ENCODE measurements around the gene SYT7. TPM values are rescaled to one million over a fixed set of nuclear protein-coding genes. Genes with fewer than 3 reads are reported as not detected.

SYT7 gene
- total RNA-seq, 1 donor from 2014 or later: 12.7 TPM

- Histone ChIP-seq H3K4me3 (ENCODE audit: low read depth, low read length) (no peak overlapping the region), H3K27me3 (ENCODE audit: control insufficient read depth, insufficient read depth, low read length) (peaks cover 8% of the 10 kb centered on the region), H3K36me3 (ENCODE audit: control insufficient read depth, insufficient read depth, low read length) (no peaks in the 10 kb centered on the region)
- no peak for TF ChIP-seq CTCF (IDR thresholded peaks at IDR 0.05; ENCODE audit: insufficient read depth, low read length, poor library complexity, severe bottlenecking)
- no peak for DNase-seq (ENCODE audit: low read depth)
These were observed 78.4 kb downstream of the SYT7 start for GRCh38 chr11:61502522-61502921.

- TF ChIP-seq CTCF (IDR thresholded peaks at IDR 0.05; ENCODE audit: insufficient read depth, low read length, poor library complexity, severe bottlenecking): no peak
- no peak for DNase-seq (ENCODE audit: low read depth)
- H3K4me3 ChIP-seq (ENCODE audit: low read depth, low read length): no peak overlapping the region
- no peaks in the 10 kb centered on the region for H3K36me3 ChIP-seq (ENCODE audit: control insufficient read depth, insufficient read depth, low read length)
- peaks cover 13% of the 10 kb centered on the region for H3K27me3 ChIP-seq (ENCODE audit: control insufficient read depth, insufficient read depth, low read length)
These were observed 80.9 kb downstream of the SYT7 start for GRCh38 chr11:61499816-61500491.

- H3K36me3 ChIP-seq (ENCODE audit: control insufficient read depth, insufficient read depth, low read length): no peaks in the 10 kb centered on the region
- TF ChIP-seq CTCF (IDR thresholded peaks at IDR 0.05; ENCODE audit: insufficient read depth, low read length, poor library complexity, severe bottlenecking): no peak
- H3K27me3 ChIP-seq (ENCODE audit: control insufficient read depth, insufficient read depth, low read length): peaks cover 19% of the 10 kb centered on the region
- DNase-seq (ENCODE audit: low read depth): no peak
- no peak overlapping the region for H3K4me3 ChIP-seq (ENCODE audit: low read depth, low read length)
These were observed 82.0 kb downstream of the SYT7 start for GRCh38 chr11:61498767-61499341.

GRCh38 chr11:61497876-61498275 lies 83.0 kb downstream of the SYT7 start:
- H3K36me3 ChIP-seq (ENCODE audit: control insufficient read depth, insufficient read depth, low read length): no peaks in the 10 kb centered on the region
- H3K4me3 ChIP-seq (ENCODE audit: low read depth, low read length): no peak overlapping the region
- peaks cover 27% of the 10 kb centered on the region for H3K27me3 ChIP-seq (ENCODE audit: control insufficient read depth, insufficient read depth, low read length)
- no peak for DNase-seq (ENCODE audit: low read depth)
- TF ChIP-seq CTCF (IDR thresholded peaks at IDR 0.05; ENCODE audit: insufficient read depth, low read length, poor library complexity, severe bottlenecking): no peak

GRCh38 chr11:61497473-61497872 lies 83.4 kb downstream of the SYT7 start:
- no peak for TF ChIP-seq CTCF (IDR thresholded peaks at IDR 0.05; ENCODE audit: insufficient read depth, low read length, poor library complexity, severe bottlenecking)
- Histone ChIP-seq H3K36me3 (ENCODE audit: control insufficient read depth, insufficient read depth, low read length) (no peaks in the 10 kb centered on the region), H3K27me3 (ENCODE audit: control insufficient read depth, insufficient read depth, low read length) (peaks cover 28% of the 10 kb centered on the region), H3K4me3 (ENCODE audit: low read depth, low read length) (no peak overlapping the region)
- no peak for DNase-seq (ENCODE audit: low read depth)

Measured in kidney epithelial cell (primary cell).